ENCODE results near the gene GNAI3. TPM values are rescaled to one million over a fixed set of nuclear protein-coding genes. Genes with fewer than 3 reads are reported as not detected.

The GNAI3 gene
- total and polyA plus RNA-seq, 2 of the 13 experiments (the other 11 are each of a cell fraction or from before 2014, with no cell fraction given): 4.3 to 9.0 TPM

GRCh38 chr1:109655615-109656519, 107.5 kb downstream of the GNAI3 start, which contains the start of gene GSTM4 (continued):
- TF ChIP-seq ELF4 (CRISPR knock-in tag; IDR thresholded peaks at IDR 0.05; ENCODE audit: borderline replicate concordance) (no peak), KAT7 (CRISPR knock-in tag; IDR thresholded peaks at IDR 0.05; ENCODE audit: borderline replicate concordance) (peak; percentile 87; the same call in 1 of the 2 replicates), TFDP2 (CRISPR knock-in tag; IDR thresholded peaks at IDR 0.05) (peak; percentile 52), PRDM10 (CRISPR knock-in tag; IDR thresholded peaks at IDR 0.05; ENCODE audit: low read depth) (0 out of 2 replicates have a peak, but pooled peaks have one; percentile 47), ZNF747 (CRISPR knock-in tag; IDR thresholded peaks at IDR 0.05; ENCODE audit: borderline replicate concordance) (no peak), HMGA1 (CRISPR knock-in tag; conservative IDR thresholded peaks at IDR 0.05) (no peak), ZSCAN5A (CRISPR knock-in tag; IDR thresholded peaks at IDR 0.05; ENCODE audit: borderline replicate concordance) (peak; percentile 39; the same call in 1 of the 2 replicates), SNRNP70 (IDR thresholded peaks at IDR 0.05; ENCODE audit: low read depth, low read length) (no peak), ZNF550 (CRISPR knock-in tag; IDR thresholded peaks at IDR 0.05; ENCODE audit: borderline replicate concordance) (no peak), ZNF468 (CRISPR knock-in tag; IDR thresholded peaks at IDR 0.05) (no peak), ZNF143 (CRISPR knock-in tag; IDR thresholded peaks at IDR 0.05) (no peak; the same call in 1 of the 2 replicates), SUZ12 (IDR thresholded peaks at IDR 0.05; ENCODE audit: low read depth, low read length) (no peak), RXRB (CRISPR knock-in tag; IDR thresholded peaks at IDR 0.05; ENCODE audit: borderline replicate concordance) (peak; percentile 40; the same call in 1 of the 2 replicates), HNF4G (IDR thresholded peaks at IDR 0.05; ENCODE audit: borderline replicate concordance, low read depth, low read length) (peak; percentile 60; the same call in 1 of the 2 replicates), HNF4G (CRISPR knock-in tag; IDR thresholded peaks at IDR 0.05; ENCODE audit: borderline replicate concordance, low read depth) (peak; percentile 80; the same call in 1 of the 2 replicates), MED1 (CRISPR knock-in tag; IDR thresholded peaks at IDR 0.05) (peak; percentile 72), RELA (CRISPR knock-in tag; IDR thresholded peaks at IDR 0.05) (peak; percentile 71; the same call in 1 of the 2 replicates), ATRX (CRISPR knock-in tag; IDR thresholded peaks at IDR 0.05; ENCODE audit: borderline replicate concordance) (no peak), KLF6 (CRISPR knock-in tag; IDR thresholded peaks at IDR 0.05) (peak; percentile 31; the same call in 1 of the 2 replicates), DZIP1 (CRISPR knock-in tag; IDR thresholded peaks at IDR 0.05) (no peak)
